HAP-1 (cell line): ENCODE results near the gene ATP5MC2.

Experiments
- DNase-seq, 2 experiments: peaks; one replicate each; pipeline ENCODE4 v3.0.0-alpha.2; 2016 to 2020; ENCODE audit warnings: low spot score in 2 of 2
- H3K27me3 ChIP-seq: fragments of 250-450 bp; sonication (Bioruptor Pico); 2 replicates; pipeline ENCODE4 v1.5.1; 2020; ENCODE audit warnings: low read depth, mild to moderate bottlenecking, moderate library complexity
- H3K36me3 ChIP-seq: fragments of 250-450 bp; sonication (Bioruptor Pico); replicated peaks from 2 replicates; pipeline ENCODE4 v1.5.1; 2020; ENCODE audit warnings: mild to moderate bottlenecking
- H3K4me1 ChIP-seq: fragments of 250-450 bp; sonication (Bioruptor Pico); 2 replicates; pipeline ENCODE4 v1.5.1; 2020; ENCODE audit warnings: mild to moderate bottlenecking
- H3K4me3 ChIP-seq: fragments of 250-450 bp; sonication (Bioruptor Pico); 2 replicates; pipeline ENCODE4 v1.5.1; 2020; ENCODE audit warnings: mild to moderate bottlenecking, moderate library complexity
- H3K9me3 ChIP-seq: fragments of 250-450 bp; sonication (Bioruptor Pico); 2 replicates; pipeline ENCODE4 v1.5.1; 2020; ENCODE audit warnings: mild to moderate bottlenecking, moderate library complexity
- in situ Hi-C: fragments of 300-500 bp; cut with MboI; formaldehyde crosslinking; loops from 3 replicates; pipeline ENCODE4 v1.14.3; 2020; ENCODE audit warnings: low sequenced_read_pairs, inconsistent platforms, mixed read lengths

Gene ATP5MC2

GRCh38 chr12:53625373-53625945 lies 50.4 kb downstream of the ATP5MC2 start:
- Histone ChIP-seq H3K4me3 (peak overlapping the region; percentile 71), H3K27me3 (no peaks in the 10 kb centered on the region), H3K9me3 (no peaks in the 10 kb centered on the region), H3K4me1 (peaks cover 25% of the 10 kb centered on the region), H3K36me3 (no peaks in the 10 kb centered on the region)
- no peak for DNase-seq
- in situ Hi-C loops: no loop called here

GRCh38 chr12:53624956-53625355 lies 50.9 kb downstream of the ATP5MC2 start:
- Histone ChIP-seq H3K36me3 (no peaks in the 10 kb centered on the region), H3K4me1 (peaks cover 25% of the 10 kb centered on the region), H3K9me3 (no peaks in the 10 kb centered on the region), H3K27me3 (no peaks in the 10 kb centered on the region), H3K4me3 (peak overlapping the region; percentile 71)
- no peak for DNase-seq
- in situ Hi-C loops: no loop called here

DNA sequence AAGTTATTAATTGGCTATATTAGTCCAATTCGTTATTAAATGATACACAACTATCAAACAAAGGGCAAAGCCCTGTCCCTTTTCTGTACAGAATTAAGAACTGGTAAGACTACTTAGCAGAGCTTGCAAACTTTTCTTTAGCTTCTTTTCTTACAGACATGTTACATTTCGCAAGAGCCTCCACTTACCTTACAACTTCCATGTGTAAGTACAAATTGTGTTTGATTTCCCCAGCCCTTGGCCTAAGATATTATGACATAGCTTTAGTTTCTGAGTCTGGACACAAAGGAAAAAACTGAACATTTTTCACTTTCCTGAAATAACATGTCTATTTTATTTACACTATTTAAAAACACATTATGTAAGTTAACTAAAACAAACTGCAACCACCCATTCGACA lies 51.4 kb downstream of the ATP5MC2 start:
- Histone ChIP-seq H3K27me3 (no peaks in the 10 kb centered on the region), H3K4me3 (peak overlapping the region; percentile 71), H3K4me1 (peaks cover 25% of the 10 kb centered on the region), H3K9me3 (no peaks in the 10 kb centered on the region), H3K36me3 (no peaks in the 10 kb centered on the region)
- no peak for DNase-seq
- in situ Hi-C loops: no loop called here

GRCh38 chr12:53623548-53624385 lies 52.1 kb downstream of the ATP5MC2 start:
- Histone ChIP-seq H3K4me1 (peaks cover 25% of the 10 kb centered on the region), H3K27me3 (no peaks in the 10 kb centered on the region), H3K4me3 (peak overlapping the region; percentile 71; the same call in 1 of the 2 replicates), H3K36me3 (no peaks in the 10 kb centered on the region), H3K9me3 (no peaks in the 10 kb centered on the region)
- in situ Hi-C loops: no loop called here
- peak; percentile 25 to 27 for DNase-seq

- no peaks in the 10 kb centered on the region for H3K36me3 ChIP-seq
- no peak overlapping the region for H3K4me3 ChIP-seq
- H3K9me3 ChIP-seq: no peaks in the 10 kb centered on the region
- no peak for DNase-seq
- peaks cover 34% of the 10 kb centered on the region for H3K4me1 ChIP-seq
- in situ Hi-C loops: no loop called here
- no peaks in the 10 kb centered on the region for H3K27me3 ChIP-seq
Observed at GRCh38 chr12:53622724-53623123, 53.2 kb downstream of the ATP5MC2 start.

GRCh38 chr12:53618275-53618674 lies 57.6 kb downstream of the ATP5MC2 start:
- in situ Hi-C loops: no loop called here
- no peak for DNase-seq
- Histone ChIP-seq H3K27me3 (no peaks in the 10 kb centered on the region), H3K4me1 (peaks cover 14% of the 10 kb centered on the region), H3K36me3 (no peaks in the 10 kb centered on the region), H3K9me3 (no peaks in the 10 kb centered on the region), H3K4me3 (no peak overlapping the region)

DNA sequence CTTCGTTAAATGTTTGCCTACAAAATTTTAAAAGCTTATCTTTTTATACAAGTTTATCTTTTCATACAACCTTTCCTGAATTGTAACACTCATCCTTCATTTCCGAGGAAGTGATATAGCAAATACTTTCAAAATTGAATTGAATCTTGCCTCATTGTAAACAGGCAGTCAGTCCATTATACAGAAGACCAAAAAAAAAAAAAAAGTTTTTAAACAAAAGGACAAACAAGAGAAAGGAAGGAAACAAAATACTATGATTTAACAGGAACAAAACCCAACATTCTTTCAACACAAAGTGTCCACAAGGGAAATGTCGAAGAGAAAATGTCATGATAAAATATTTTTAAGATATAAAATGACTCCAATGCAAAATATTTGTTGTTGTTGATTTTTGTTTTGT lies 58.2 kb downstream of the ATP5MC2 start:
- no peaks in the 10 kb centered on the region for H3K36me3 ChIP-seq
- peaks cover 10% of the 10 kb centered on the region for H3K4me1 ChIP-seq
- in situ Hi-C loops: no loop called here
- H3K9me3 ChIP-seq: no peaks in the 10 kb centered on the region
- DNase-seq: no peak
- H3K27me3 ChIP-seq: no peaks in the 10 kb centered on the region
- no peak overlapping the region for H3K4me3 ChIP-seq

DNA sequence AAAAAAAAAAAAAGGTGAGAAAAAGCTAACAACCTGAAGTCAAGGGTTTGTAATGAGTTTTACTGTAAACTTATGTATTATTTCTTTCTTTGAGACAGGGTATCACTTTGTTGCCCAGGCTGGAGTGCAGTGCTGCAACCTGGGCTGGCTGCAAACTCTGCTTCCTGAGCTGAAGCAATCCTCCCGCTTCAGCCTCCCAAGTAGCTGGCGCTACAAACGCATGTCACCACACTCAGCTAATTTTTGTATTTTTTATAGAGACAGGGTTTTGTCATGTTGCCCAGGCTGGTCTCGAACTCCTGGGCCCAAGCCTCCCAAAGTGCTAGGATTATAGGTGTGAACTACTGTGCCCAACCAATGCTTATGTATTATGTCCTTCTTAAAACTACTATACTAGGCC lies 58.9 kb downstream of the ATP5MC2 start:
- no peaks in the 10 kb centered on the region for H3K9me3 ChIP-seq
- in situ Hi-C loops: no loop called here
- H3K27me3 ChIP-seq: no peaks in the 10 kb centered on the region
- peaks cover 10% of the 10 kb centered on the region for H3K4me1 ChIP-seq
- no peak overlapping the region for H3K4me3 ChIP-seq
- no peaks in the 10 kb centered on the region for H3K36me3 ChIP-seq
- no peak for DNase-seq
